Muscle of leg (tissue), 11 donors: ENCODE measurements around the gene CBFA2T3. TPM values are rescaled to one million over a fixed set of nuclear protein-coding genes. Genes with fewer than 3 reads are reported as not detected.

Source experiments
- DNase-seq: peaks from one replicate; pipeline ENCODE4 v3.0.0; 2013
- H3K27ac ChIP-seq: one replicate; pipeline ENCODE4 v1.5.1; 2013; ENCODE audit warnings: mild to moderate bottlenecking, low read length, control low read depth
- H3K27me3 ChIP-seq: one replicate; pipeline ENCODE4 v1.6.1; 2013; ENCODE audit warnings: low read length; ENCODE audit not compliant: control insufficient read depth, insufficient read depth
- H3K36me3 ChIP-seq: one replicate; pipeline ENCODE4 v1.6.1; 2013; ENCODE audit warnings: low read length; ENCODE audit not compliant: control insufficient read depth, insufficient read depth
- H3K4me1 ChIP-seq: one replicate; pipeline ENCODE4 v1.6.1; 2013; ENCODE audit warnings: low read length; ENCODE audit not compliant: control insufficient read depth, insufficient read depth
- H3K4me3 ChIP-seq: one replicate; pipeline ENCODE4 v1.5.1; 2013; ENCODE audit warnings: low read length, control low read depth
- H3K9me3 ChIP-seq: replicated peaks from 2 replicates; pipeline ENCODE4 v1.6.1; 2013; ENCODE audit warnings: low read depth, low read length; ENCODE audit not compliant: control insufficient read depth
- WGBS: methylation state at CpG from one replicate; pipeline ENCODE4 v1.1.5; 2013; ENCODE audit warnings: missing lambda C conversion rate; ENCODE audit not compliant: insufficient coverage; 5-methylcytosine and 5-hydroxymethylcytosine counted together
- polyA plus RNA-seq, 8 donors: library from polyadenylated mRNA; unstranded; fragments of 120-200 nt; gene quantifications; one replicate each; pipeline versions ENCODE4 v1.2.1 to v1.2.3, GENCODE V29; 2013; ENCODE audit warnings: inconsistent platforms in 1 of 8, low replicate concordance in 1 of 8; ENCODE audit not compliant: insufficient read length in 8 of 8, insufficient read depth in 1 of 8
- total RNA-seq: library from RNA; stranded (reverse); fragments of 120-200 nt; gene quantifications from one replicate; pipeline ENCODE4 v1.2.4, GENCODE V29; 2013

CBFA2T3 gene
- total and polyA plus RNA-seq, 9 donors, result 3.8 to 23.0 (median 17.8) TPM

GRCh38 chr16:88983771-88984687 lies 7.0 kb upstream of the CBFA2T3 start:
- Histone ChIP-seq H3K4me1 (peaks cover 6% of the 10 kb centered on the region), H3K27me3 (peaks cover 31% of the 10 kb centered on the region), H3K36me3 (no peaks in the 10 kb centered on the region), H3K27ac (no peak overlapping the region), H3K4me3 (no peak overlapping the region), H3K9me3 (no peaks in the 10 kb centered on the region)
- no peak for DNase-seq
- 81% methylated on average over 23 of the region's 41 CpGs for WGBS

- DNase-seq, result no peak
- peaks cover 11% of the 10 kb centered on the region for H3K4me1 ChIP-seq
- H3K4me3 ChIP-seq, result no peak overlapping the region
- no peaks in the 10 kb centered on the region for H3K9me3 ChIP-seq
- H3K27me3 ChIP-seq, result peaks cover 36% of the 10 kb centered on the region
- 58% methylated on average over 7 of the region's 11 CpGs for WGBS
- no peaks in the 10 kb centered on the region for H3K36me3 ChIP-seq
- H3K27ac ChIP-seq, result no peak overlapping the region
These were observed 6.2 kb upstream of the CBFA2T3 start for GRCh38 chr16:88983165-88983564.

- peaks cover 40% of the 10 kb centered on the region for H3K27me3 ChIP-seq
- H3K9me3 ChIP-seq, result no peaks in the 10 kb centered on the region
- WGBS, result 62% methylated on average over 19 of the region's 25 CpGs
- H3K4me1 ChIP-seq, result peaks cover 14% of the 10 kb centered on the region
- H3K36me3 ChIP-seq, result no peaks in the 10 kb centered on the region
- H3K4me3 ChIP-seq, result no peak overlapping the region
- no peak for DNase-seq
- H3K27ac ChIP-seq, result no peak overlapping the region
These were observed 5.5 kb upstream of the CBFA2T3 start for GRCh38 chr16:88982286-88983084.

DNA sequence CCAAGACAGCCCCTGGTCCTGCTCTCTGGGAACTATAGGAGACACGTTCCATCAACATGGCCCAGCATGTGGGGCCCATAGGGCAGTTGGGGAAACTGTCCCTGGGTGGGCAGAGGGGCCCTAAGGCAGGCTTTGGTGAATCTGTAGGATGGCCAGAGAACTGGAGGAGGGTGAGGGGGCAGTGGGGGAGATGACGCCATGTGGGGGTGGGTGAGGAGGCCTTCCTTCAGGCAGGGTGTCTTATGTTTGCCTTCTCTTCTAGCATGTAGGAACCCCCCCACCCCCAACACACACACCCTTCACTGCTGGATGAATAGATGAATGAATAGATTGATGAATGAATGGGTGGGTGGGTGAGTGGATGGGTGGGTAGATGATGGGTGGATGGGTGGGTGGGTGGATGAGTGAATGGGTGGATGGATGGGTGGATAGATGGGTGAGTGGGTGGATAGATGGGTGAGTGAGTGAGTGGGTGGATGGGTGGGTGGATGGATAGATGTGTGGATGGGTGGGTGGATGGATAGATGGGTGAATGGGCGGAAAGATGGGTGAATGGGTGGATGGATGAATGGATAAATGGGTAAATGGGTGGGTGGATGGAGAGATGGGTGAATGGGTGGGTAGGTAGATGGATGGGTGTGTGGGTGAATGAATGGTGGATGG lies 2.5 kb upstream of the CBFA2T3 start:
- 72% methylated on average over 2 of the region's 3 CpGs for WGBS
- no peak overlapping the region for H3K4me3 ChIP-seq
- peaks cover 34% of the 10 kb centered on the region for H3K4me1 ChIP-seq
- no peak for DNase-seq
- H3K27me3 ChIP-seq, result peaks cover 43% of the 10 kb centered on the region
- H3K36me3 ChIP-seq, result no peaks in the 10 kb centered on the region
- no peak overlapping the region for H3K27ac ChIP-seq
- no peaks in the 10 kb centered on the region for H3K9me3 ChIP-seq

GRCh38 chr16:88978608-88979346 lies 1.8 kb upstream of the CBFA2T3 start:
- 49% methylated on average over 9 of the region's 21 CpGs for WGBS
- Histone ChIP-seq H3K4me1 (peaks cover 34% of the 10 kb centered on the region), H3K36me3 (no peaks in the 10 kb centered on the region), H3K27ac (no peak overlapping the region), H3K4me3 (no peak overlapping the region), H3K9me3 (no peaks in the 10 kb centered on the region), H3K27me3 (peaks cover 36% of the 10 kb centered on the region)
- DNase-seq, result no peak

- Histone ChIP-seq H3K4me1 (peaks cover 36% of the 10 kb centered on the region), H3K27me3 (peaks cover 34% of the 10 kb centered on the region), H3K36me3 (no peaks in the 10 kb centered on the region), H3K27ac (no peak overlapping the region), H3K4me3 (no peak overlapping the region), H3K9me3 (no peaks in the 10 kb centered on the region)
- WGBS, result 54% methylated on average over 19 of the region's 27 CpGs
- DNase-seq, result no peak
These were observed 1.0 kb upstream of the CBFA2T3 start for GRCh38 chr16:88977812-88978607.

DNA sequence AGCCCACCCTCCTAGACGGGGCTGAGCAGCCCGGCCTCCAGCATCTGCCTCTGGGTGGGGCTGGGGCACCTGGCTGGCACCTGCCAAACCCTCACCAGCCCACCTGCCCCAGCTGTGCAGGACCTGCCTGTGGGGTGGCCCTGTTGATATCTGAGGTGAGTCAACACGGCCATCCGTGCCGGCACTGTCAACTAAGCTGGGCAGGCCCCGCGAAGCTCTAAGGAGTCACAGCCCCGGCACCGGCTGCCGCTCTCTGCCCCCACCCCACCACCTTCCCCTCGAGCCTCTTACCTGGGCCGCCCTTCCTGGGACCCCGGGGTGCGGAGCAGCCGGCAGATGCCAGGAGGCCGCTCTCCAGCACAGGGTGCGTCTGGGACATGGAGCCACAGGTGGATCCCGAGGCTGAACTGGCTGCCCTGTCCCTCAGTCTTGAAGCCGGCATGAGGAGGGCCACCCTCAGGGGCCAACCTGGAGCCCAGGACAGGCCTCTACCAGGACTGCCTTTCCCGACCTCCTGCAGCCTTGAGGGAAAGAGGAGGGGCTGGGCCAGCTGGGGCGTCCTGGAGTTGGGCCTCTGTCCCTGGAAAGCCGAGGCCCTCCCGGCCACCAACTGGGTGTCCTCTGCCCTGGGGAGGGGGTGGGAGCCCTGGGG lies 515 bp downstream of the CBFA2T3 start:
- no peak overlapping the region for H3K4me3 ChIP-seq
- no peak for DNase-seq
- peaks cover 49% of the 10 kb centered on the region for H3K4me1 ChIP-seq
- WGBS, result 55% methylated on average over 19 of the region's 23 CpGs
- H3K27me3 ChIP-seq, result peaks cover 28% of the 10 kb centered on the region
- H3K27ac ChIP-seq, result no peak overlapping the region
- no peaks in the 10 kb centered on the region for H3K9me3 ChIP-seq
- H3K36me3 ChIP-seq, result no peaks in the 10 kb centered on the region

DNA sequence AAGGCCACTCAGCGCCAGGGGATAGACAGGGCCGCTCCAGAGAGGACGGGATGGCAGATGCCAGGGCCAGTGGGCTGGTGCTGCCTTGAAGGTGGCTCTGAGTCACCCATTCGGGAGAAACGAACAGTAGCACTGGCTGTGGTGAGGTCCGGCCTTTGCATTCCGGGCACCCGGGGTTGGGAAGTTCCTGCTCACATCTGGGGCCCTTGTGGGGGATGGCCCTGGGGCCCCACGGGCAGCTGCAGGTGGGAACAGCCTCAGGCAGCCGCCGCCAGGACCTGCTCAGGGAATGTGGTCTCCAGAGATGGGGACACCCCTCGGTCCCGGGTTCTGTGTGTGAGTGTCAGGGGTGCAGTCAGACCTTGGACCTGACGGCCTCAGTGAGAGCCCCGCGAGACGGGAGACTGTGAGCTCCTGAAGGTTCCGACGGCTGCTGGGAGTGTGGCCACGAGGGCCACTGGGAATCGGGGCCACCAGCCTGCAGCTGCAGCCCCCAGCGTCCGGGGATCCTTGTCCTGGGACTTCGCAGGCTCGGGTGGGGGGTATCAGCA lies 1.4 kb downstream of the CBFA2T3 start:
- no peaks in the 10 kb centered on the region for H3K36me3 ChIP-seq
- DNase-seq, result no peak
- peaks cover 23% of the 10 kb centered on the region for H3K27me3 ChIP-seq
- H3K4me3 ChIP-seq, result peak overlapping the region; percentile 13
- H3K27ac ChIP-seq, result no peak overlapping the region
- H3K4me1 ChIP-seq, result peaks cover 54% of the 10 kb centered on the region
- no peaks in the 10 kb centered on the region for H3K9me3 ChIP-seq
- WGBS, result 68% methylated on average over 23 of the region's 25 CpGs

GRCh38 chr16:88974916-88975215 lies 2.1 kb downstream of the CBFA2T3 start:
- no peak overlapping the region for H3K27ac ChIP-seq
- H3K4me3 ChIP-seq, result no peak overlapping the region
- WGBS, result no CpG with 5 or more reads among the region's 3 CpGs
- H3K27me3 ChIP-seq, result peaks cover 26% of the 10 kb centered on the region
- DNase-seq, result no peak
- H3K4me1 ChIP-seq, result peaks cover 61% of the 10 kb centered on the region
- no peaks in the 10 kb centered on the region for H3K36me3 ChIP-seq
- H3K9me3 ChIP-seq, result no peaks in the 10 kb centered on the region
